ENCODE measurements around the gene PPIL1. TPM values are rescaled to one million over a fixed set of nuclear protein-coding genes. Genes with fewer than 3 reads are reported as not detected.

The PPIL1 gene
- total RNA-seq, 1 experiment from 2014 or later, result 87.8 TPM

DNA sequence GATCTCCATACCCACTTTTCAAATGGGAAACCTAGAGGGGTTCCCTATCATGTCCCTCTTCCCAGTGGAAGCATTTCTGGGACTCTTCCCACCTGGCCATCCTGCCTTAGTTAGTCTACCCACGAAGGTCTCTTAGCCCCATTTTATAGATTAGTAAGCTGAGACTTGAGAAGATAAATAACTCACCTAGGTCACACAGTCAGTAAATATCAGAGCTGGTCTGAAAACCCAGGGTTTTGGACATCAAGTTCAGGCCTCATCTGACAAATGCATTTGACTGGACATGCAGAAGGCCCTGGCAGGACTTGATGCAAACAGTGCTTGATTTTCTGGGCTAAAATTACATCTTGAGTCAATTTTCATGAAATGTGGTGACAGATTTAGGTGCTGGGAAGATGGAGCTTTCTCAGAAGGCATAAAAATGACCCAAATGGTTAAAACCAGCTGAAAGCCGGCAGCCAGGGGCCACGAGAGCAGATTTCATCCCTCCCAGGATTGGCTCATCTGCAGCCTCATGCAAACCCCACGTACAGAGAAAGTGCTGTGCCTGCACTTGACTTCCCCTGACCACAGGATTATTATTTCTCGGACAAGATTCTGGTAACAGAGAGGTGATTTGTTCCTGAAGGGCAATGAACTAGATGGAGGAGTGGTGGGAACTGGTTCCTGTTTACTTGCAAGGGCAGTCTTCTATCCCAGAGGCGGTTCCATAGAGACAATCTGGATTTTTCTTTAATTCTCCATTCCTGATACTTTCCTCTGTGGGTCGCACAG is 58.5 kb downstream of the PPIL1 start:
- H3K23ac ChIP-seq (ENCODE audit: insufficient read length, low read depth, low read length), result no peak overlapping the region
- H2BK20ac ChIP-seq (ENCODE audit: low read depth, low read length, poor library complexity, severe bottlenecking), result no peak overlapping the region
- H3K18ac ChIP-seq (ENCODE audit: insufficient read length, low read depth, low read length), result no peak overlapping the region
- no peak overlapping the region for H2BK15ac ChIP-seq (ENCODE audit: low read depth, low read length)
- H4K91ac ChIP-seq (ENCODE audit: insufficient read length, low read depth, low read length), result no peak overlapping the region
- peaks cover 3% of the 10 kb centered on the region; the same call in 1 of the 2 replicates for H3K4me1 ChIP-seq (ENCODE audit: insufficient read depth, low read length)
- no peak overlapping the region for H3K56ac ChIP-seq (ENCODE audit: insufficient read length, low read depth, low read length)
- no peak overlapping the region for H4K8ac ChIP-seq (replicated peaks; ENCODE audit: insufficient read length, low read depth, low read length)
- no peaks in the 10 kb centered on the region for H3K9me3 ChIP-seq (ENCODE audit: control insufficient read depth, low read depth, low read length)
- no CpG with 5 or more reads among the region's 7 CpGs for WGBS (ENCODE audit: extremely low coverage, insufficient read length, low lambda C conversion rate)
- Mint-ChIP-seq H3K4me1 (peaks cover 16 to 28% of the 10 kb centered on the region in 2 experiments), H3K27me3 (ENCODE audit: low read depth) (peaks cover 19% of the 10 kb centered on the region), H3K9me3 (no peaks in the 10 kb centered on the region), H3K36me3 (ENCODE audit: insufficient read depth in 1 of 3, low read depth in 3 of 3) (no peaks in the 10 kb centered on the region; a peak in 1 of 7 replicates), H3K4me3 (no peak overlapping the region), H3K27ac (peak overlapping the region in 1 of 3 experiments; percentile 37; a peak in 1 of 7 replicates)
- H3K4me2 ChIP-seq (ENCODE audit: insufficient read depth, insufficient read length, low read length), result no peak overlapping the region
- no peak overlapping the region for H2BK5ac ChIP-seq (ENCODE audit: insufficient read length, low read length)
- no peak for DNase-seq
- H2BK12ac ChIP-seq (ENCODE audit: insufficient read length, low read depth, low read length), result no peak overlapping the region
- H2AFZ ChIP-seq (ENCODE audit: low read length), result no peak overlapping the region
- no peak overlapping the region for H3K9ac ChIP-seq (ENCODE audit: extremely low read depth, insufficient read length, low read length)
- no peak overlapping the region for H3K4ac ChIP-seq (ENCODE audit: low read depth, low read length)
- H3K14ac ChIP-seq (ENCODE audit: insufficient read depth, low read length), result no peak overlapping the region
- H2BK120ac ChIP-seq (ENCODE audit: low read depth, low read length, poor library complexity, severe bottlenecking), result no peak overlapping the region
- H4K20me1 ChIP-seq (ENCODE audit: control insufficient read depth, insufficient read depth, insufficient read length), result no peaks in the 10 kb centered on the region
- H4K5ac ChIP-seq (ENCODE audit: insufficient read length, low read depth, low read length), result no peak overlapping the region
- TF ChIP-seq, protein P1, sequence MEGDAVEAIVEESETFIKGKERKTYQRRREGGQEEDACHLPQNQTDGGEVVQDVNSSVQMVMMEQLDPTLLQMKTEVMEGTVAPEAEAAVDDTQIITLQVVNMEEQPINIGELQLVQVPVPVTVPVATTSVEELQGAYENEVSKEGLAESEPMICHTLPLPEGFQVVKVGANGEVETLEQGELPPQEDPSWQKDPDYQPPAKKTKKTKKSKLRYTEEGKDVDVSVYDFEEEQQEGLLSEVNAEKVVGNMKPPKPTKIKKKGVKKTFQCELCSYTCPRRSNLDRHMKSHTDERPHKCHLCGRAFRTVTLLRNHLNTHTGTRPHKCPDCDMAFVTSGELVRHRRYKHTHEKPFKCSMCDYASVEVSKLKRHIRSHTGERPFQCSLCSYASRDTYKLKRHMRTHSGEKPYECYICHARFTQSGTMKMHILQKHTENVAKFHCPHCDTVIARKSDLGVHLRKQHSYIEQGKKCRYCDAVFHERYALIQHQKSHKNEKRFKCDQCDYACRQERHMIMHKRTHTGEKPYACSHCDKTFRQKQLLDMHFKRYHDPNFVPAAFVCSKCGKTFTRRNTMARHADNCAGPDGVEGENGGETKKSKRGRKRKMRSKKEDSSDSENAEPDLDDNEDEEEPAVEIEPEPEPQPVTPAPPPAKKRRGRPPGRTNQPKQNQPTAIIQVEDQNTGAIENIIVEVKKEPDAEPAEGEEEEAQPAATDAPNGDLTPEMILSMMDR (conservative IDR thresholded peaks at IDR 0.05), result no peak
- no peaks in the 10 kb centered on the region for H3K79me2 ChIP-seq (ENCODE audit: insufficient read depth, low read length)
- no peak overlapping the region for H3K27ac ChIP-seq (ENCODE audit: insufficient read length, low read depth, low read length)
- H3K23me2 ChIP-seq (ENCODE audit: insufficient read length, low read depth, low read length, poor library complexity, severe bottlenecking), result no peaks in the 10 kb centered on the region
- H2AK5ac ChIP-seq (ENCODE audit: insufficient read length, low read length), result no peak overlapping the region
- no peaks in the 10 kb centered on the region for H3K79me1 ChIP-seq (ENCODE audit: insufficient read depth, low read depth, low read length, poor library complexity, severe bottlenecking)
- H3T11ph ChIP-seq (ENCODE audit: low read length), result no peak overlapping the region
- H3K27me3 ChIP-seq (ENCODE audit: insufficient read depth, low read length), result no peaks in the 10 kb centered on the region

Measured in H9 (cell line).